Hindlimb muscle (tissue), 1 donor: ENCODE data around the gene ABCA2. TPM values are rescaled to one million over a fixed set of nuclear protein-coding genes. Genes with fewer than 3 reads are reported as not detected.

ENCODE experiments used
- DNase-seq: peaks from one replicate; pipeline ENCODE4 v3.0.0-alpha.2; 2013
- polyA plus RNA-seq: library from polyadenylated mRNA; unstranded; fragments of 120-200 nt; gene quantifications from one replicate; pipeline ENCODE4 v1.2.1, GENCODE V29; 2013; ENCODE audit not compliant: insufficient read length

Gene ABCA2, protein sequence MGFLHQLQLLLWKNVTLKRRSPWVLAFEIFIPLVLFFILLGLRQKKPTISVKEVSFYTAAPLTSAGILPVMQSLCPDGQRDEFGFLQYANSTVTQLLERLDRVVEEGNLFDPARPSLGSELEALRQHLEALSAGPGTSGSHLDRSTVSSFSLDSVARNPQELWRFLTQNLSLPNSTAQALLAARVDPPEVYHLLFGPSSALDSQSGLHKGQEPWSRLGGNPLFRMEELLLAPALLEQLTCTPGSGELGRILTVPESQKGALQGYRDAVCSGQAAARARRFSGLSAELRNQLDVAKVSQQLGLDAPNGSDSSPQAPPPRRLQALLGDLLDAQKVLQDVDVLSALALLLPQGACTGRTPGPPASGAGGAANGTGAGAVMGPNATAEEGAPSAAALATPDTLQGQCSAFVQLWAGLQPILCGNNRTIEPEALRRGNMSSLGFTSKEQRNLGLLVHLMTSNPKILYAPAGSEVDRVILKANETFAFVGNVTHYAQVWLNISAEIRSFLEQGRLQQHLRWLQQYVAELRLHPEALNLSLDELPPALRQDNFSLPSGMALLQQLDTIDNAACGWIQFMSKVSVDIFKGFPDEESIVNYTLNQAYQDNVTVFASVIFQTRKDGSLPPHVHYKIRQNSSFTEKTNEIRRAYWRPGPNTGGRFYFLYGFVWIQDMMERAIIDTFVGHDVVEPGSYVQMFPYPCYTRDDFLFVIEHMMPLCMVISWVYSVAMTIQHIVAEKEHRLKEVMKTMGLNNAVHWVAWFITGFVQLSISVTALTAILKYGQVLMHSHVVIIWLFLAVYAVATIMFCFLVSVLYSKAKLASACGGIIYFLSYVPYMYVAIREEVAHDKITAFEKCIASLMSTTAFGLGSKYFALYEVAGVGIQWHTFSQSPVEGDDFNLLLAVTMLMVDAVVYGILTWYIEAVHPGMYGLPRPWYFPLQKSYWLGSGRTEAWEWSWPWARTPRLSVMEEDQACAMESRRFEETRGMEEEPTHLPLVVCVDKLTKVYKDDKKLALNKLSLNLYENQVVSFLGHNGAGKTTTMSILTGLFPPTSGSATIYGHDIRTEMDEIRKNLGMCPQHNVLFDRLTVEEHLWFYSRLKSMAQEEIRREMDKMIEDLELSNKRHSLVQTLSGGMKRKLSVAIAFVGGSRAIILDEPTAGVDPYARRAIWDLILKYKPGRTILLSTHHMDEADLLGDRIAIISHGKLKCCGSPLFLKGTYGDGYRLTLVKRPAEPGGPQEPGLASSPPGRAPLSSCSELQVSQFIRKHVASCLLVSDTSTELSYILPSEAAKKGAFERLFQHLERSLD (N-terminal part only)
- polyA plus RNA-seq, result 18.4 TPM

DNA sequence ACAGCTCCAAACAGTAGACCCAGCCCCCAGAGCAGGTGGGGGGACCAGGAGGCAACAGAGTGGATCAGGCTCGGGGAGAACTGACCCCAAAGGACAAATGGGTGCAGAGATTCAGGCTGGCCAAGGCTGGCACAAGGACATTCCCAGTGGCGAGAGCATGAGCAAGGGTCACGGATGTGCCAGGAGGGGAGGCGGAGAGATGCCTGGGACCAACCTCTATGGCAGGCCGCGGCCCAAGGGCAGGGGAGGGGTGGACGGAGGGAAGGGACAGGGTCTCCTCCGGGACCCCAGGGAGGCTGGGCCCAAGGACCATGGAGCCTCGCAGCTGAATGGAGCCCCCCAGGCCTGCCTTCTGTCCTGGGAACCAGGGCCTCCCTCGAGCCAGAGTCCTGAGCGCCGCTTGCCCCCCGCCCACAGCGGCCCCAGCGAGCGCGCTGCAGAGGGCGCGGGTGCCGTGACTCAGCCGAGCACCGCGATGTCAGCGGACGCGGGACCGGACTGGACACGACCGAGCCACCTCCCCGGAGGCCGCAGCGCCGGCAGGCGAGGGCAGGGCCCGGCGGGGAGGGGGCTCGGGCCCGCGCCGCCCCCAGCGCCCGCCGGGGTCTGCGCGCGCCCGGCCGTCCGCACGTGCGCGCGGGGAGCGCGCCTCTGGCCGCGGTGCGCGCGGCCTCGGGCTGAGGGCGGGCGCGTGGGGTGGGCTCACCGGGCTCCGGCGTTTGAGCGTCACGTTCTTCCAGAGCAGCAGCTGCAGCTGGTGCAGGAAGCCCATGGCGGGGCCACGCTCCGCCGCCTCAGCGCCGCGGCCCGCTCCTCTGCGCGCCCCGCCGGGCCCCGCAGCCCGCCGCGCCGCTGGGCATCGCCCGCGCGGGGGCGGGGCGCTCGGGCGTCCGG lies at the start of gene ABCA2:
Gene ABCA2 (minus strand): TSS at position 869 of the 894 bp plus-strand sequence. CDS start 97 bp downstream, at position 772.
- DNase-seq, result no peak

DNA sequence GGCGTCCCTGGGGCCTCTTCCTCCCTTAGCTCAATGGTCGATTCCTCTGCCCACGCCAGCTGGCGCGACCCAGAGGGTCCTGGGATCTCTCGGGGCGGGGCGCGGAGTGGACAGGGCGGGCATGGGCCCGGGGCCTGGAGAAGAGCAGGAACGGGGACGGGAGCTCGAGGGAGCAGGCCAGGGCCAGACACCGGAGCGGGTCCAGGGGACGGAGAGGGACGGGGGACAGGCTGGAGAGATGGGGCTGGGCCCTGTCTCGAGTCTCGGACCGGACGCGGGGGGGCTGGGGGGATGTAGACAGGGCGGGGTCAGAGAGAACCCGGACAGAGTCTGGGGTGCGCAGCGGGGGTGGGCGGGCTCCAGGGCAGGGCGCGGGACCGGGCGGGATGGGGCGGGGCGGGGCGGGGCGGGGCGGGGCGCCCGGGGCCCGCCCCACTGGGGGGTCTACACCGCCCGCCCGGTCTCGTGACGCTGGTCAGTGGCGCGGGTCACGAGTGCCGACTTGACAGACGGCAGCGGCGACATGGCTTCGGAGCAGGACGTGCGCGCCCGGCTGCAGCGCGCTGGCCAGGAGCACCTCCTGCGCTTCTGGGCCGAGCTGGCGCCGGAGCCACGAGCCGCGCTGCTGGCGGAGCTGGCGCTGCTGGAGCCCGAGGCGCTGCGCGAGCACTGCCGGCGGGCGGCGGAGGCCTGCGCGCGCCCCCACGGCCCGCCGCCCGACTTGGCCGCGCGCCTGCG lies 49.1 kb upstream of the ABCA2 start, which contains the start of gene UAP1L1:
Gene UAP1L1 (plus strand): TSS at position 508 of the 738 bp plus-strand sequence. CDS start 16 bp downstream, at position 524.
- DNase-seq, result no peak

DNA sequence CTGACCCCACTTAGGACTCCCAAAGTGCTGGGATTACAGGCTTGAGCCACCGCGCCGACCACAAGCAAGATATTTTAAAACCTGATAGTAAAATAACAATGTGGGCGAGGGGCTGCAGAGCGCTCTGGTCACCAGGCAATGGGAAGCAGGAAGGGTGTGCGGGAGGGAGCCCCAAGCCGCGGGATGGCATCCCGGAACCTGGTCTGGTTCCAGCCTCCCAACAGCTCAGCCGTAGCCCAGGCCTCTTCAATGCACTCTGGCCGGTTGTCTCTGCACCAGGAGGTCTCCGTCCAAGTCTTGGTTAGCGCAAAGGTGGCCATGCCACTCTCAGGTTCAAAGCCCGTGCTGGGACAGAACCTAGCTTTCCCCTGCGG lies 48.6 kb upstream of the ABCA2 start:
- no peak for DNase-seq

DNA sequence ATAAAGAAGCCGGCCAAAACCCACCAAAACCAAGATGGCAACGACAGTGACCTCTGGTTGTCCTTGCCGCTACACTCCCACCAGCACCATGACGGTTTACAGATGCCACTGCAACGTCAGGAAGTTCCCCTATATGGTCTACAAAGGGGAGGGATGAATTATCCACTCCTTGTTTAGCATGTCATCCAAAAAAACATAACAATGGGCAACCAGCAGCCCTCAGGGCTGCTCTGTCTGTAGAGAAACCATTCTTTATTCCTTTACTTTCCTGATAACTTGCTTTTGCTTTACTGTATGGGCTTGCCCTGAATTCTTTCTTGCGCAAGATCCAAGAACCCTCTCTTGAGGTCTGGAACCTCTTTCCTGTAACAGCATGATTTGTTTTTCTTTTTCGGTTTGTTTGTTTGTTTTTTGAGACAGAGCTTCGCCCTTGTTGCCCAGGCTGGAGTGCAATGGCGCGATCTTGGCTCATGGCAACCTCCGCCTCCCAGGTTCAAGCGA lies 47.3 kb upstream of the ABCA2 start:
- DNase-seq, result no peak

DNA sequence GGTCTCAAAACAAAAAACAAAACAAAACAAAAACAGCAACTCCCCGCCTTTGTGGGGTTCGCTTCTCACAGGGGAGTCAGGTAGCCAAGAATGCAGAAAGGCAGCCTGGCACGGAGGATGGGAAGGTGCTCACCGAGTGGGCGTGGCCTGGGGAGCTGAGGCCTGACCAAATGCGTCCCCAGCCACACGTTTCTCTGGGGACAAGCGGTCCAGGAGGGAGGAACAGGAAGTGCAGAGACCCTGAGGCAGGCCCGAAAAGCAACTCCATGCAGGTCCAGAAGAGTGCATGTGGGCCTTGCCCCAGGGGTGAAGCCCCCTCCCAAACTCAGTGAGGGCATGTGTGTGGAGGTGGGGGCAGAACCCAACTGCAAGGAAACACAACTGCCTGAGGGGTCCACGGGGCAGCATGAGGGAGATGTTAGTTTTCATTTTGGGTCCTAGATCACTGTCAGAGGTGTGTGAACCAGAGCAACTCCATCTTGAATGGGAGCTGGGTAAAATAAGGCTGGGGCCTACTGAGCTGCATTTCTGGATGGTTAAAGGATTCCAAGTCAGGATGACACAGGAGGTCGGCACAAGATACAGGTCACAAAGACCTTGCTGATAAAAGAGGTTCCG lies 46.7 kb upstream of the ABCA2 start:
- no peak for DNase-seq

DNA sequence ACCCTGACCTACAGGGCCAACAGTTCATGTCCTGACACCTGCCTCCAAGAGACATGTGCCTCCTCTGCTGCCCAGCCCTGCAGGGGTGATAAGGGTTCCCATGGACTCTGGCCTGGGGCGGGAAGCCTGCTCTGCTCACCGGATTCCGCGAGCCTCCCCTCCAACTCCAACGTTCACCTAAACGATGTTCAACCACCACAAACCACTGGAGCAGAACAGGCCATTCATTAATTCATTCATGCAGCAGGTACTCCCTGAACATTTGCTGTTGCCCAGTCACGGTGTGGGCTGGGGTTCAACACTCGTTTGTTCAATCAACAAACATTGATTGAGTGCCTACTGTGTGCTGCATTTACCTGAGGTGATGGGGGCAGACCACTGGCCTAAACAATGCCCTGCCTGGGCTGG lies 46.0 kb upstream of the ABCA2 start:
- no peak for DNase-seq

DNA sequence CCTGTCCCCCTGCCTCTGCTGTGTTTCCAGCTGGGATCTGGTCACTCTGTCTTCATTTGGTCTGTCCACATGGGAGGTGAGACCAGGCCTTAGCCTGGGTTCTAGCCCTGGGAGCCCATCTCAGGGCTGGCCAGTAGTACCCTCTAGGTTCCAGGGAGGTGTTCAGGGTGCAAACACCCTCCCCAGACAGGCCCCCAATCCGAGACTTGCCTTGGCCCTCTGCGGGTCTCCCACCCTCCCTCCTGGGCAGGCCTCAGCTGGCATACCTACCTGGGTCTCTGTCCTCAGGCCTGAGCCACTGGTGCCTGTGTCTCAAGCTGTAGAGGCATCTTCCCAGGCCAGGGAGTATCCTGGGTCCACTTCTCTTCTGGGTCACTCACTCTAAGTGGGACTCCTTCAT lies 43.2 kb upstream of the ABCA2 start:
- DNase-seq, result no peak

DNA sequence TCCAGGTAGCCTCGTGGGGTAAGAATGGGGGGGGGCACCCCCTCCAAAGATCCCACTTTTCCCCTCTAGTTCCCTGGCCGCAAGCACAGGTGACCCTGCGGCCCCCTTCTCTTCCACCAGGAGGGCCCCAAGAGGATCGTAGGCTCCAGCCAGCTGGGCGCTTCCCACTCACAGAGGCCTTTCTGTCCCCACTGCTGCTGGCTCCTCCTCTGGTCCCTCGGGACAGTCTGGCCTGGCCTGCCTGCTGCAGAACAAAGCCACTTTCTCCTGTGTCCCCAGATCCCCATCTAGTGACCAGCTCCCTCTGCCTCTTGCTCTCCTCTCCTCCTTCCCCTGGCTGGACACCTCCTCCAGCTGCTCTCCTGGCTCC lies 42.9 kb upstream of the ABCA2 start:
- no peak for DNase-seq

DNA sequence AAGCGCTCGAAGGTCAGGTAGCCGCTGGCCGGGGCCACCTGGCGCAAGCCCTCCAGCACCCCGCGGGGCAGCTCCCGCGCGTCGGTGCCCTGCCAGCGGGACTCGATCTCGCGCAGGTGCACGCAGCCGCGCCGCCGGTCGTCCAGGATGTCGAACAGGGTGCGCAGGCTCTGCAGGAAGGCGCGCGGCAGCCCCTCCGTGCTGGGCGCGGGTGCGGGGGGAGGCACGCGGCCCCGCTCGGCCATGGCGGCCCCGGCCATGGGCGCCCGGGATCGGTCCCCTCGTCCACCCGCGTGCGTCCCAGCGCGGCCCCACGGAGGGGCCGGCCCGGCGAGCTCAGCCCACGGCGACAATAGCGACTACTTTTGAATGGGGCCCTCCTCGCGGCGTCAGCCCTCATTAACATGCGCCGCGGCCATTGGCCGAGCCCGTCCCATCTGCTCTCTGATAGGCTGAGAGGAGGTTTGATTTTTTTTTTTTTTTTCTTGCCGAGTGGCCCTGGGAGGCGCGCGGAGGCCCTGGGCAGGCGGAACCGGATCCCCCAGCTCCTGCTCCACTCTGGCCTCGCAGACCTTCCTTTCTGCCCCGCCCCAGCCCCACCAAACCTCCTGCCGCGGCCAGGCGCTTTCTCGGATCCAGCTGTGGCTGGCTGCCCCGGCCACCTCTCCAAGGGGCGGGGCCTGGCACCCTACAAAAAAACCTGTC lies 42.3 kb upstream of the ABCA2 start, which contains the start of gene SAPCD2:
Gene SAPCD2 (minus strand): TSS at position 357 of the 705 bp plus-strand sequence. CDS start 97 bp downstream, at position 260.
- peak; percentile 83 for DNase-seq

DNA sequence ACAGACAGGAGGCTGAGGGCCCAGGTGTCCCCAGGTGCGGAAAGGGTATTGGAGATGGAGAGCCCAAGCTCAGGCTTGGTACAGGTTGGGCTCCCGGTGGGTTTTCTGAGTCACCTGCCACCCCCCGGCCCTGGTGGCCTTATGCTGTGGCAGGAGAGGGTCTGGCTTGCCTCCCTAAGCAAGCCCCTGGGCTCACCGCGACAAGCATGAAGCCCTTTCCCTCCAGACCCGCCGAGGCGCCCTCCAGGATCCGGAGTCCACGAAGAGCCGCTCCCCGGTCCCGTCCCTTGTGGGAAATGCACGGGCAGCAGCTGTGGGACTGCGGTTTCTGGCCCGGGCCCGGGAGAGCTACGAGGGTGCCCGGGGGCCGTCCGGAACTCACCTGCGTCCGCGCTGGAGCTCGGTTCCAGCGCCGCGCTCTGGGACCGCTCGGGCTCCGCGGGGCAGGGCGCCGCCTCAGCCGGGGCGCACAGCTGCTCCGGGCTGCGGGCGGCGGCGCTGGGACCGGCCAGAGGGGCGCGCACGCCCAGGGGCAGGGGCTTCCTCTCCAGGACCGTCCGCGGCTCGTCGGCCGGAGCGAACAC lies 41.6 kb upstream of the ABCA2 start:
- no peak for DNase-seq

DNA sequence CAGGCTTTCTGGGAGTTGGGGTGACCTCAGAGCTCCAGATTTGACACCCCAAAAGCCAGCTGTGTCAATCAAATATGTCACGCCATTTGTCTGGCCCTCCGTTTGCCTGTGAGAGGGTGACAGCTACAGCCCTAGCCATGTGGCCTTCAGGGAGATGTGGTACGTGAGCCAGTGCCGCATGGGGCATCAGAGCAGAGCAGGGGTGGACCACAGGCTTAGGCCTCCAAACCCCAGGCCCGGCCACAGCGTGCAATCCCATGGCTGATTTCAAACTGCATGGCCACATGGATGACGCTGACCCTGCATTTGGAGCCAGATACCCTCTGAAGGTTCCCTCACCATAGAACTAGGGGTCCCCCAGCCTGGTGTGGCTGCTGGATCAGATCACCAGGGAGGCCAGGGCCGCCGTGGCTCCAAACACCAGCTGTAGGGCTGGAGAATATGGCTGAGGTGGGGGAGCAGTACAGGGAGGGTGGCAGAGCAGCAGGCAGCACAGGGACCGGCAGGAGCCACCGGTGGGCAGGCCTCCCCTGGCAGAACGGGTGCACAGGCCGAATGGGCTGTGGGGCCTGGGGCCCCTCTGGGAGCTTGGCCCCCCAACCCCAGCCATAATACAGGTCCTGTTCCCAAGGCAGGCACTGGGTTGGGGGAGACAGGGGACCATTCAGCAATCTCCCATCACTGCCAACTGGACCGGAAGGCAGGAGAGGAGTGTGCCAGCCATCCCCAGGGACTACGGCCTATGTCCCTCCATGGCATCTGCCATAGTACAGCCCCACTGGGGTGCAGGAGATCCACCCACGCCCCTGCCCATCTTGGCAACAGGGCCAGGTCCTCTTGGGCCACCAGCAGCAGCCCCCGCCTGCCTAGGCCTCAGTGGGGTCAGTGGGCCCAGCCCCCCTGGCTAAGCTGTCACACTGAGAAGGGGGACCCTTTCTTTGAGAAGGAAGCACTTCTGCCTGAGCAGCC lies 40.8 kb upstream of the ABCA2 start:
- no peak for DNase-seq

DNA sequence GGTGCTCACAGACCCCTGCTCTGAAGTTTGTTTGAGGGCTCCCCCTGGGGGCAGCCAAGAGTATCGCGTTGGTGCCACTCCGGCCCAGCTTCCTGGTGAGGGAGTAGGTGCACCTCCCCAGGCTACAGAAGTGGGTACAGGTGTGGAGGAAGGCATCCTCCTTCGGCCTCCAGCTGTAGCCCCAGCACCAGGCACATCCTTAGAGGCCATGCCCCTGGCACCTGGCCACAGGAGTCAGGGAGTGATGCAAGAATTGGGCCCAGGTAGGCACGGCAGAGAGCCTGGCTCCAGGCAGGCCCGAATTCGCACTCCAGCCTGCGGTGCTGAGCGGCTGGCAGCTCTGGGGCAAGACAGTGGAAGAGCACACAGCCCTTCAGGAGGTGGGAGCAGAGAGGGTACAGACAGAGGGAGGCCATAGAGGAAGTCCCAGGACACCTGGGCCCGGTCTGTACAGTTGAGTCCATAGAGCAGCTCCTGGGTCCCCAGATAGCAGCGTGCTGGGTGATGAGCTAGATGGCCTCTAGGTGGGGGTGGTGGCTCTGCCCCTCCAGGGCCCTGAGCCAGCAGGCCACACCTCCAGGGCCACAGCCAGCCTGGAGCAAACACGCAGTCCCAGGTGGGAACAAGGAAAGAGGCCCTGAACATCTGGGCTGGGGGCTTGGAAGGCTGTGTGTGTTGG lies 40.0 kb upstream of the ABCA2 start:
- peak; percentile 65 for DNase-seq

DNA sequence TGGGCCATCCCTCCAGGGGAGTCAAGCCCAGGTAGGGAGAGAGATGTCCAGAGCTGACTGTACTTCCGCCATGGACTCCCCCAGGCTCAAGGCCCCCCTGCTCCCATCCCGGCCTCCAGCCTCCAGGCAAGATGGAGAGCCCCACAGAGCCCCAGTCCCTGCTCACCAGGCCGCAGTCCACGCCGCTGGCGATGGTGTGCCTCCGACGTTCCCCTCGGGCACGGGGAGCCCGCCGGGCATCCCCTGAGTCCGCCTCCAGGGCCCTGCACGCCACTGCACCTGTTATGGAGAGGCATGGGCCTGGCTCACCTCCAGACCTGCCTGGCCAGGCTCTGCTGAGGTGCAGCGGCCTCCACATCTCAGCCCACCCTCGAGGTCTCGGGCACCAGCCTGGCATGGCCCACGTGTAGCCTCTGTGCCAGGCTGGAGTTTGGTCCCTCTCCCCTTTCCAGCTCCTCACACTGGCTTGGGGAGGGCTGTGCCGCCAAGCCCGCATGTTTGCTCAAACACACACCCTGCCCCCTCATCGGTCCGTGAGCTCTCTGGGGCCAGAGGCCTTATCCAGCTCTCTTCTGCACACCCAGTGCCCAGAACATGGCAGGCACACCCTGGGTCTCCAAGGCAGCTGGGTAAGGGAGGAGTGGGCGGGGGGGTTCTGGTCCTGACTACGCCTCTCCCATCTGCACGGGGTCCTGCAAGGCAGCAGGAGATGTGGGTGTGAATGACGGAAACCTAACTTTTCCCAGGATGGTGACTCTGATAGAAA lies 38.2 kb upstream of the ABCA2 start:
- no peak for DNase-seq

DNA sequence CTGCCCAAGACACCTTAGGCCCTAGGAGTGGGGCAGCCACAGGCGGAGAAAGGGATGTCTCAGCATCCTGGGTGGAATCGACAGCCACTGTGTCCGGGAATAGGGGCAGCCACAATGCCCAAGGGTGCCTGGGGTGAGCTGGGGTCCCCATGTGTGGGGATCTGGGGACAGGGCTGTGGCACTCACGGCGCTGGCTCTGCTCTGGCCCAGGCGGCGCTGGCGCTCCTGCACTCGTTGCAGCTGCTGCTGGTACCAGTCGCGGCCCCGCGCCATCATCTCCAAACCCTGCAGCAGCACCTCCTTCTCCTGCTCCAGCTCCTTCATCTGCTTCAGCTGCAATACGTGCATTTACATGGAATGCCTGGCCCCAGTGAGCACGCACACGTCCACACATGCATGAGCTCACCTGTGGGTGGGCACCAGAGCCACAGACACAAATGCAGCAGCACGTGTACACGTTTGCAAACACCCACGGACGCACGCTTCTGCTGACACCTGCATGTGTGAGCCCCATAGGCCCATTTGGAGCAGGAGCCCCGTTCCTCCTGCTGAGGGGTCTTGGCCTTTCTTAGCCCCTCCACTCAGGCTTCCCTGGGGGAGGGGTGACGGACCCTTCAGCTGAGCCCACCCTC lies 37.4 kb upstream of the ABCA2 start:
- DNase-seq, result no peak

DNA sequence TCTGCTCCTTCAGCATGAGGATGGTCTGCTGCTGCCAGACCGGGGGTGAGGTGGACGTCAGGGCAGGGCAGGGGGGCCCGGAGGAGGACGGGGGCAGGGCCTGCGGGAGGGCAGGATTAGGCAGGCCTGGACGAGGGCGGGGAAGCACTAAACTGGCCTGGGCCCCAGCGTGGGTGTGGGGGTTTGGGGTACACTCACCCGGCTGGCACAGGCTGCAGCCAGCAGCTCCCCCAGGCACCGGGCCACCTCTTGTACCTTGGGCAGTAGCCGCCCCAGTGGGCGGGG lies 36.8 kb upstream of the ABCA2 start:
- DNase-seq, result no peak
